ENCODE results near the gene HNF4A.

HNF4A gene

GRCh38 chr20:44393608-44394451, 38.3 kb downstream of the HNF4A start:
- DNase-seq: no peak

GRCh38 chr20:44394452-44394701, 38.9 kb downstream of the HNF4A start:
- no peak for DNase-seq

- DNase-seq: no peak
Observed at GRCh38 chr20:44394702-44395460, 39.4 kb downstream of the HNF4A start.

- DNase-seq: no peak
Observed at GRCh38 chr20:44395461-44396340, 40.2 kb downstream of the HNF4A start.

GRCh38 chr20:44396369-44397130, 41.1 kb downstream of the HNF4A start:
- DNase-seq: no peak

GRCh38 chr20:44398335-44398734, 42.8 kb downstream of the HNF4A start:
- no peak for DNase-seq

GRCh38 chr20:44399446-44399845, 43.9 kb downstream of the HNF4A start:
- DNase-seq: no peak

- DNase-seq: no peak
Observed at GRCh38 chr20:44400671-44400969, 45.1 kb downstream of the HNF4A start.

GRCh38 chr20:44400970-44401769, 45.7 kb downstream of the HNF4A start:
- no peak for DNase-seq

GRCh38 chr20:44401770-44402390, 46.4 kb downstream of the HNF4A start:
- no peak for DNase-seq

- DNase-seq: no peak
Observed at GRCh38 chr20:44402391-44403193, 47.1 kb downstream of the HNF4A start.

- DNase-seq: no peak
Observed at GRCh38 chr20:44403194-44404112, 48.0 kb downstream of the HNF4A start.

GRCh38 chr20:44404204-44405181, 49.0 kb downstream of the HNF4A start:
- no peak for DNase-seq

- DNase-seq: no peak
Observed at GRCh38 chr20:44405257-44405656, 49.8 kb downstream of the HNF4A start.

- DNase-seq: no peak
Observed at GRCh38 chr20:44405785-44406571, 50.5 kb downstream of the HNF4A start.

GRCh38 chr20:44406572-44407137, 51.2 kb downstream of the HNF4A start:
- DNase-seq: no peak

Measured in midbrain (tissue), 1 donor.